ENCODE data around the gene KCP.

Gene KCP

DNA sequence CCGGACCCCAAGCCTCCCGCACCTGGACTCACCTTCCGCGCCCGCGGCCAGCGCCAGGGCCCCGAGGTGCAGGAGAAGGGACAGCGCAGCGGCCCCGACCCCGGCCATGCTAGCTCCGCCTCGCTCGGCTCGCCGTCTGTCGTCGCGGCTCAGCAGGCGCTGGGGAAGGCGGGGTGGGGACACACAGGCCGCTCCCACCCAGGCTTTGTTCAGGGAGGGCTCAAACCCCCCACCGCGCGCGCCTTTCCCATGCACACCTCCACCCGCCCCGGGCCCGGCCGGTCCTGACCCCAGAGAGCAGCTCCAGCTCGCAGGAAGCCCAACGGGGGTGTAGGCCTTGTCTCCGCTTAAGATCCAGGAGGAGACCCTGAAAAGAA, at the start of gene KCP:
Gene KCP, minus strand, starts transcription at position 141 of the 377 bp plus-strand sequence. Its CDS starts 33 bp downstream, at position 108.
- TF ChIP-seq, protein P1, sequence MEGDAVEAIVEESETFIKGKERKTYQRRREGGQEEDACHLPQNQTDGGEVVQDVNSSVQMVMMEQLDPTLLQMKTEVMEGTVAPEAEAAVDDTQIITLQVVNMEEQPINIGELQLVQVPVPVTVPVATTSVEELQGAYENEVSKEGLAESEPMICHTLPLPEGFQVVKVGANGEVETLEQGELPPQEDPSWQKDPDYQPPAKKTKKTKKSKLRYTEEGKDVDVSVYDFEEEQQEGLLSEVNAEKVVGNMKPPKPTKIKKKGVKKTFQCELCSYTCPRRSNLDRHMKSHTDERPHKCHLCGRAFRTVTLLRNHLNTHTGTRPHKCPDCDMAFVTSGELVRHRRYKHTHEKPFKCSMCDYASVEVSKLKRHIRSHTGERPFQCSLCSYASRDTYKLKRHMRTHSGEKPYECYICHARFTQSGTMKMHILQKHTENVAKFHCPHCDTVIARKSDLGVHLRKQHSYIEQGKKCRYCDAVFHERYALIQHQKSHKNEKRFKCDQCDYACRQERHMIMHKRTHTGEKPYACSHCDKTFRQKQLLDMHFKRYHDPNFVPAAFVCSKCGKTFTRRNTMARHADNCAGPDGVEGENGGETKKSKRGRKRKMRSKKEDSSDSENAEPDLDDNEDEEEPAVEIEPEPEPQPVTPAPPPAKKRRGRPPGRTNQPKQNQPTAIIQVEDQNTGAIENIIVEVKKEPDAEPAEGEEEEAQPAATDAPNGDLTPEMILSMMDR (IDR thresholded peaks at IDR 0.05; ENCODE audit: insufficient read depth, low read depth, low read length, missing control alignments): no peak
- DNase-seq (ENCODE audit: low read depth): no peak
- no peak within 1 kb of the TSS for H3K4me3 ChIP-seq (ENCODE audit: low read depth, low read length)

DNA sequence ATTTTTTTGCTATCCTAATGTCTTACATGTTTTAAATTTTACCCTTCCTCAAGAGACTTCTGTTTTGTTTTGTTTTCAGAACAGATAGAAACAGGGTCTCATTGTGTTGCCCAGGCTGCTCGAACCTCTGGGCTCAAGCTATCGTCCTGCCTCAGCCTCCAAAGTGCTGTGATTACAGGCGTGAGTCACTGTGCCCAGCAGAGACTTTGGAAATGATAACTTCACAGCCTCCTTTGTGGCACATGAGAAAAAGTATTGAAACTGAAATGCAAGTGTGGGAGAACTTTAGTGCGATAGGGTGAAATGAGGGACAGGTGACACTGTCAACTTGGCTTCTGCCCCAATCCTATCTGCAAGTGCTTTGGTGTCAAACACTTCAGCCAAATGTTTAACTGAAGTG, 48.8 kb upstream of the KCP start:
- TF ChIP-seq, protein P1 (IDR thresholded peaks at IDR 0.05; ENCODE audit: insufficient read depth, low read depth, low read length, missing control alignments): no peak
- DNase-seq (ENCODE audit: low read depth): no peak
- H3K4me3 ChIP-seq (ENCODE audit: low read depth, low read length): no peak overlapping the region

DNA sequence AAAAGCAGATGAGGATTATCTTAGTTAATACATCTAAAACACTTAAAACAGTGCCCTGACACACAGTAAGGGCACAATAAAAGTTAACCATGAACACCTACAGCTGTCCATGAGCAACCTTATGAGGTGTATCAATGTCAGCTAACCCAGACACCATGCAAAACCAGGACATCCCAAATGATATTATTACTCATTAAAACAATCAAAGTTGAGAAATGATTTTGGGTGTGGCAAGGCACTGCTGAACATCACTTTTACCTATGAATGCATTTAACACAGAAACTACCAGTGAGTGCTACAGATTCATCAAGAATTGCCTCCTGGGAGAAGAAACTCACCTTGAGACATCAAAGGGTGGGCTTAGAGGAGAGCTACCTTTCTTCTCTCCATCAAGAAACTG, 45.5 kb upstream of the KCP start:
- TF ChIP-seq, protein P1 (IDR thresholded peaks at IDR 0.05; ENCODE audit: insufficient read depth, low read depth, low read length, missing control alignments): no peak
- no peak overlapping the region for H3K4me3 ChIP-seq (ENCODE audit: low read depth, low read length)

DNA sequence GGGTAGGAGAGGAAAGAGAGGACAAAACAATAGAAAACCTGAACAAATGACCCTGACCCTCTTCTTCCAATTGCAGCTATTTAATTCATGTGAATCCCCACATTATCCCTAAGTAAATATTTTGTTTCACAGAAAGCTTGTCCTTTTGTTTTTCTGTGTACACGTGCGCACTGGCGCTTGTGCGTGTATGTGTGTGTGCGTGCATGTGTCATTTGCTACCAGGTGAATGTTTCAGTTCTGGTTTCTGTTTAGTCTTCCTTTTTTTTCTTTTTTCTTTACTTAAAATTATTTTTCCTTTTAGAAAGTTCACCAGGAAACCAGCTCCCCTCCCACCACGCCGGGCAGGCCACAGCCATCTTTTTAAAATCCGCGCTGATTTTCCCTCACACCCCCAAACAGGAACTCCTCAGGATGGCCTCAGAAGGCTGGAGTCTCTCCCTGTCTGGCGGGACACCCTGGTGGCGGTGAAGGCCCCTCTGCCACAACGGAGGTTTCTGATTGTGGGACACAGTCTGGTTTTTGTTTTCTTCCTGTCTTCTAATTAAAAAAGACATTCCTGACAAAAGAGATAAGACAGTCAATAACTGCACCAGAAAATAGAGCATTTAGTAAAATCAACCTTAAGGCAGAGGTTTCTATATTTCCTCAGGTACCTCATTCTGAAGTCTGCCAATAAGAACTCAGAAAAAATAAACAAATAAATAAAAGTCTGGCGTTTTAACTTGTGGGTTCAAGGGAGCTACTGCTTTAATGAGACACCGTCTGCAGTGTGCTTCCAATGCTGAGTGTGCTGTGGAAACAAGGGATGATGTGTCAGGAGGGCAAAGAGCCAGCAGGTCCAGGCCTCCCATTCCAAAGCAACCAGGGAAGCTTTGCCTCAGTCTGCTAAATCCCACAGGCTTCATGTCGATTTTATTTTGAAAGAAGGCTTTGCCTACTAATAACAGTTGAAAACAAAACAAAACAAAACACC, 44.6 kb upstream of the KCP start:
- peak; percentile 70 for DNase-seq (ENCODE audit: low read depth)
- 0 out of 2 replicates have a peak overlapping the region, but pooled peaks have one; percentile 3 for H3K4me3 ChIP-seq (ENCODE audit: low read depth, low read length)
- TF ChIP-seq, protein P1 (IDR thresholded peaks at IDR 0.05; ENCODE audit: insufficient read depth, low read depth, low read length, missing control alignments): no peak

More for the DNA sequence above, 45.5 kb upstream of the KCP start:
- DNase-seq (ENCODE audit: low read depth): no peak

DNA sequence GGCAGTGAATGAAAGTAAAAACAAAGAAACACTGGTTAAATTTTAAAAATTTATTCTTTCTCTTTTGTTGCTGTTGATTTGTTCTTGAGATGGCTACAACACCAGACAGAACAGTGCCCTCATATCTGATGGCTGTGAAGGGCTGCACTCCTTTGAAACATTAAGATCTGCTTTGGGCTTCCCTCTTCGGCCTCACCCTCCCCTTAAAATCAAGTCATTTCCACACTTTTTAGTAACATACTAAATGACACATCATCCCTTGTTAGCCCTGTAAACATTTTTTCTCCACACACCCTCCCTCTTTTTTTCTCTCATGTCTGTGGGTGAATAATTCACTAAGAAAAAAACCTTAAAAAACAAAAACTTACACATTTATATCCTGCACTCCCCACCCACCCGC, 43.6 kb upstream of the KCP start:
- no peak overlapping the region for H3K4me3 ChIP-seq (ENCODE audit: low read depth, low read length)
- no peak for DNase-seq (ENCODE audit: low read depth)
- TF ChIP-seq, protein P1 (IDR thresholded peaks at IDR 0.05; ENCODE audit: insufficient read depth, low read depth, low read length, missing control alignments): no peak

DNA sequence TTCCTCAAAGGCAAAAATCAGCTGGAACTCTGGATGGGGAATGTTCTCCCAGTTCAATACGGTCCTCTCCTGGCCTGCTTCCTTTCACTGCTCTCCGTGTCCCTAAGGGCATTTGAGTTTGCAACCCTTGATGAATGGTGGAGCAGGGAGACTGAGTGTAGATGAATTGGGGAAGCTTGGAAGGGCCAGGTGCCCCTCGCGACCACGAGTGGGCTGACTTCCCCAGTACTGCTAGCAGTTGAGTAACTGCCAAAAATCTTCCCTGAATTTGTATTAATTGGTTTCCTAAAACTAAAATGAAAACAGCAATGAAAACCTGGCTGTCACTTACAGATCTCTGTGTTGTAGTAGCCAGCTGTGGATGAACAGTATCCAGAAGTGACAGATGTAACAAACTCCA, 40.8 kb upstream of the KCP start:
- no peak overlapping the region for H3K4me3 ChIP-seq (ENCODE audit: low read depth, low read length)
- TF ChIP-seq, protein P1 (IDR thresholded peaks at IDR 0.05; ENCODE audit: insufficient read depth, low read depth, low read length, missing control alignments): no peak
- DNase-seq (ENCODE audit: low read depth): no peak
